Activated gamma-delta T cell treated with anti-CD3 and anti-CD28 coated beads, Interleukin-2, amount 50 U/mL, for 16 hours (primary cell): ENCODE measurements around the gene SYNGR1.
"Not testable (repeated sequence)": the region's sequence is repeated elsewhere in the genome, so short reads cannot be mapped to it uniquely, and the experiment has no call there.

Experiments used
- DNase-seq: peaks from one replicate; pipeline ENCODE4 v3.0.0-alpha.2; 2020; ENCODE audit warnings: low read depth

The SYNGR1 gene

GRCh38 chr22:39351689-39352214, 2.0 kb downstream of the SYNGR1 start:
- no peak for DNase-seq

- no peak for DNase-seq
Observed at GRCh38 chr22:39352306-39352891, 2.6 kb downstream of the SYNGR1 start.

GRCh38 chr22:39353346-39353745, 3.6 kb downstream of the SYNGR1 start:
- no peak for DNase-seq

- DNase-seq: no peak
Observed at GRCh38 chr22:39355080-39355479, 5.3 kb downstream of the SYNGR1 start.

- not testable (repeated sequence) for DNase-seq
Observed at GRCh38 chr22:39355805-39356204, 6.0 kb downstream of the SYNGR1 start.

- no peak for DNase-seq
Observed at GRCh38 chr22:39356464-39356863, 6.7 kb downstream of the SYNGR1 start.

- not testable (repeated sequence) for DNase-seq
Observed at GRCh38 chr22:39357110-39358108, 7.6 kb downstream of the SYNGR1 start.

GRCh38 chr22:39358197-39358596, 8.4 kb downstream of the SYNGR1 start:
- not testable (repeated sequence) for DNase-seq

- DNase-seq: no peak
Observed at GRCh38 chr22:39359659-39360195, 9.9 kb downstream of the SYNGR1 start.

GRCh38 chr22:39360242-39360641, 10.5 kb downstream of the SYNGR1 start:
- DNase-seq: no peak

GRCh38 chr22:39360674-39361413, 11.1 kb downstream of the SYNGR1 start:
- no peak for DNase-seq

- no peak for DNase-seq
Observed at GRCh38 chr22:39361496-39361895, 11.7 kb downstream of the SYNGR1 start.

- no peak for DNase-seq
Observed at GRCh38 chr22:39362271-39362670, 12.5 kb downstream of the SYNGR1 start.

- no peak for DNase-seq
Observed at GRCh38 chr22:39362932-39363331, 13.1 kb downstream of the SYNGR1 start.

GRCh38 chr22:39363751-39364515, 14.1 kb downstream of the SYNGR1 start:
- no peak for DNase-seq

GRCh38 chr22:39364714-39365491, 15.1 kb downstream of the SYNGR1 start:
- no peak for DNase-seq

- DNase-seq: no peak
Observed at GRCh38 chr22:39365492-39365780, 15.6 kb downstream of the SYNGR1 start.

GRCh38 chr22:39367035-39367434, 17.2 kb downstream of the SYNGR1 start:
- DNase-seq: no peak

- DNase-seq: no peak
Observed at GRCh38 chr22:39368461-39368911, 18.7 kb downstream of the SYNGR1 start.

- no peak for DNase-seq
Observed at GRCh38 chr22:39369186-39369585, 19.4 kb downstream of the SYNGR1 start.

- DNase-seq: no peak
Observed at GRCh38 chr22:39369586-39369985, 19.8 kb downstream of the SYNGR1 start.
